HG02571 (cell line): ENCODE data around the gene CHP1.
"Not testable (repeated sequence)": the region's sequence is repeated elsewhere in the genome, so short reads cannot be mapped to it uniquely, and the experiment has no call there.

ENCODE experiments used
- ATAC-seq: cut with Tn5 transposase; IDR thresholded peaks from one replicate; pipeline ENCODE4 v1.9.1; 2021; ENCODE audit warnings: mild to moderate bottlenecking, moderate library complexity; ENCODE audit not compliant: unreplicated experiment

CHP1 gene

GRCh38 chr15:41289953-41290352, 58.9 kb downstream of the CHP1 start:
- no peak for ATAC-seq

GRCh38 chr15:41291065-41291631, 60.1 kb downstream of the CHP1 start:
- ATAC-seq, result peak; percentile 64

- no peak for ATAC-seq
Measured at GRCh38 chr15:41292521-41292920, 61.5 kb downstream of the CHP1 start.

- ATAC-seq, result not testable (repeated sequence)
Measured at GRCh38 chr15:41301139-41301538, 70.1 kb downstream of the CHP1 start.

GRCh38 chr15:41301587-41301986, 70.5 kb downstream of the CHP1 start:
- no peak for ATAC-seq

GRCh38 chr15:41304149-41304770, 73.2 kb downstream of the CHP1 start:
- ATAC-seq, result no peak

GRCh38 chr15:41307679-41308078, 76.6 kb downstream of the CHP1 start:
- no peak for ATAC-seq

- no peak for ATAC-seq
Measured at GRCh38 chr15:41309226-41309905, 78.3 kb downstream of the CHP1 start.

- not testable (repeated sequence) for ATAC-seq
Measured at GRCh38 chr15:41320805-41321330, 89.8 kb downstream of the CHP1 start.

- no peak for ATAC-seq
Measured at GRCh38 chr15:41323611-41324010, 92.5 kb downstream of the CHP1 start.

- ATAC-seq, result no peak
Measured at GRCh38 chr15:41331281-41331680, 100.2 kb downstream of the CHP1 start.
